MM.1S (cell line): ENCODE measurements around the gene APRT.

ENCODE experiments used
- DNase-seq: peaks from one replicate; pipeline ENCODE4 v3.0.0-alpha.2; 2015
- H2AFZ ChIP-seq: fragments of 300-600 bp; sonication (generic); 2 replicates; pipeline ENCODE4 v1.6.0; 2016; ENCODE audit warnings: antibody characterized with exemption, low read length
- H3F3A ChIP-seq: fragments of 300-600 bp; sonication (generic); 2 replicates; pipeline ENCODE4 v1.6.1; 2016; ENCODE audit warnings: mild to moderate bottlenecking, antibody characterized with exemption, low read length, moderate library complexity, mixed read lengths; ENCODE audit not compliant: insufficient read depth
- H3K27ac ChIP-seq: fragments of 300-600 bp; sonication (generic); 2 replicates; pipeline ENCODE4 v1.5.1; 2016; ENCODE audit warnings: mild to moderate bottlenecking, low read length
- H3K27me3 ChIP-seq: fragments of 300-600 bp; sonication (generic); replicated peaks from 2 replicates; pipeline ENCODE4 v1.6.0; 2016; ENCODE audit warnings: low read length; ENCODE audit not compliant: insufficient read depth
- H3K36me3 ChIP-seq: fragments of 300-600 bp; sonication (generic); replicated peaks from 2 replicates; pipeline ENCODE4 v1.6.1; 2016; ENCODE audit warnings: mild to moderate bottlenecking, low read length, mixed read lengths; ENCODE audit not compliant: insufficient read depth
- H3K4me1 ChIP-seq: fragments of 300-600 bp; sonication (generic); 2 replicates; pipeline ENCODE4 v1.6.1; 2016; ENCODE audit warnings: low read length, mixed read lengths
- H3K4me2 ChIP-seq: fragments of 300-600 bp; sonication (generic); 2 replicates; pipeline ENCODE4 v1.6.0; 2016; ENCODE audit warnings: low read depth, low read length
- H3K4me3 ChIP-seq: fragments of 300-600 bp; sonication (generic); 2 replicates; pipeline ENCODE4 v1.5.1; 2016; ENCODE audit warnings: low read length, mixed read lengths
- H3K79me2 ChIP-seq: fragments of 300-600 bp; sonication (generic); 2 replicates; pipeline ENCODE4 v1.6.1; 2016; ENCODE audit warnings: mixed run types, low read length, mixed read lengths
- H3K9ac ChIP-seq: fragments of 300-600 bp; sonication (generic); 2 replicates; pipeline ENCODE4 v1.6.1; 2016; ENCODE audit warnings: low read length, mixed read lengths
- H3K9me2 ChIP-seq: fragments of 300-600 bp; sonication (generic); replicated peaks from 2 replicates; pipeline ENCODE4 v1.6.1; 2016; ENCODE audit warnings: mild to moderate bottlenecking, low read length, mixed read lengths; ENCODE audit not compliant: insufficient read depth
- H3K9me3 ChIP-seq: fragments of 300-600 bp; sonication (generic); replicated peaks from 2 replicates; pipeline ENCODE4 v1.6.1; 2016; ENCODE audit warnings: mild to moderate bottlenecking, low read length, mixed read lengths; ENCODE audit not compliant: insufficient read depth
- H4K20me1 ChIP-seq: fragments of 300-600 bp; sonication (generic); 2 replicates; pipeline ENCODE4 v1.6.1; 2016; ENCODE audit warnings: mild to moderate bottlenecking, low read length, moderate library complexity, mixed read lengths; ENCODE audit not compliant: insufficient read depth
- EZH2 ChIP-seq: fragments of 300-600 bp; sonication (generic); optimal IDR thresholded peaks from 2 replicates; pipeline ENCODE3; 2017; ENCODE audit warnings: low read depth, mild to moderate bottlenecking, antibody characterized with exemption, low read length, mixed read lengths
- EZH2phosphoT487 ChIP-seq: fragments of 300-600 bp; sonication (generic); IDR thresholded peaks from 2 replicates; pipeline ENCODE4 v1.6.1; 2018; ENCODE audit warnings: antibody characterized with exemption, low read length
- TF ChIP-seq, protein P1 (sequence below): fragments of 300-600 bp; sonication (generic); IDR thresholded peaks from 2 replicates; pipeline ENCODE4 v1.5.1; 2016; ENCODE audit warnings: antibody characterized with exemption, low read length, mixed read lengths

The APRT gene

DNA sequence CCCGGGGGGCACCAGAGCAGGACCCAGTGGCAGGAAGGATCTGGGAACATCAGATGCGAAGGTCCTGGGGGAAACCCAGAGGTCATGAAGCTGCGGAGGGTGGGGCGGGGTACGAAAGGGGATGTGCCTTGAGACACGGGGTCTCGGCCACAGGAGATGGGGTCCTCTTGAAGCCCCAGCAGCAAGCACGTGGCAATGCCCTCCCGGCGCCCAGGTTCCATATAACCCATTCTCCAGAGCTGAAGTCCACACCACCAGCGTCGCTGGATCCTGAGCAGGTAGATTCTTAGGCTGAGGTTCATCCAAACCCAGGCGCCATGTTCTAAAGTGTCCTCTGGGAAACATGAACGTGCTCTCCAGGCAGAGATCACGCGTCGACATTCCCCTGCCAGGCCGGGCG, 47.6 kb downstream of the APRT start:
- Histone ChIP-seq H3K9ac (no peak overlapping the region), H2AFZ (no peak overlapping the region), H4K20me1 (peaks cover 12% of the 10 kb centered on the region), H3K36me3 (no peaks in the 10 kb centered on the region), H3K9me2 (no peaks in the 10 kb centered on the region), H3F3A (no peaks in the 10 kb centered on the region), H3K79me2 (peaks cover 96% of the 10 kb centered on the region), H3K4me1 (no peaks in the 10 kb centered on the region), H3K4me2 (no peak overlapping the region), H3K27me3 (no peaks in the 10 kb centered on the region), H3K9me3 (no peaks in the 10 kb centered on the region), H3K4me3 (no peak overlapping the region), H3K27ac (no peak overlapping the region)
- DNase-seq: no peak
- TF ChIP-seq, protein P1, sequence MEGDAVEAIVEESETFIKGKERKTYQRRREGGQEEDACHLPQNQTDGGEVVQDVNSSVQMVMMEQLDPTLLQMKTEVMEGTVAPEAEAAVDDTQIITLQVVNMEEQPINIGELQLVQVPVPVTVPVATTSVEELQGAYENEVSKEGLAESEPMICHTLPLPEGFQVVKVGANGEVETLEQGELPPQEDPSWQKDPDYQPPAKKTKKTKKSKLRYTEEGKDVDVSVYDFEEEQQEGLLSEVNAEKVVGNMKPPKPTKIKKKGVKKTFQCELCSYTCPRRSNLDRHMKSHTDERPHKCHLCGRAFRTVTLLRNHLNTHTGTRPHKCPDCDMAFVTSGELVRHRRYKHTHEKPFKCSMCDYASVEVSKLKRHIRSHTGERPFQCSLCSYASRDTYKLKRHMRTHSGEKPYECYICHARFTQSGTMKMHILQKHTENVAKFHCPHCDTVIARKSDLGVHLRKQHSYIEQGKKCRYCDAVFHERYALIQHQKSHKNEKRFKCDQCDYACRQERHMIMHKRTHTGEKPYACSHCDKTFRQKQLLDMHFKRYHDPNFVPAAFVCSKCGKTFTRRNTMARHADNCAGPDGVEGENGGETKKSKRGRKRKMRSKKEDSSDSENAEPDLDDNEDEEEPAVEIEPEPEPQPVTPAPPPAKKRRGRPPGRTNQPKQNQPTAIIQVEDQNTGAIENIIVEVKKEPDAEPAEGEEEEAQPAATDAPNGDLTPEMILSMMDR: no peak

DNA sequence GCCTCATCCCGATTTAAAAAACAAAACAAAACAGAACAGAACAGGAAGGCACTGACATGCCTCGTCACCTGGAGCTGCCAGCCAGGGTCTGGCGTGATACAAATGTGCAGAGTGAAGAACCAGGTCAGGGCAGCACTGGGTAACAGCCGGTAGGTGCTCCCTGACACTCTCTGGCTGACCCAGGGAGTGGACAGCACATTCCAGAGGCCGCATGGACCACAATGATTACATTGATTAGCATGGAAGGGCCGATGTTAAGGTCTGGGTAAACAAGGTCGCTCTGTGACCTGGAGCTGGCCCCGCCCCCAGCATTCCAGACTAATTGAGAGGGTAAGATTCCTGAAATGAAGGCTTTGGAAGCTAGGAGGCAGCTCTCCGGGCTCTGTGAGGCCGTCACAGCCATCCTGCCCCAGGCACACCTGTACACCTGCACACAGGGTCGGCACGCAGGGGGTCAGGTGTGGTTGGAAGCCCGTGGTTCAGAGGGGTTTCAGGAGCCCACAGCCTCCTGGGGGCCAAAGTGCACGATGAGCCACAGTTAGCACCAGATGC, 48.1 kb downstream of the APRT start:
- DNase-seq: no peak
- Histone ChIP-seq H4K20me1 (peaks cover 15% of the 10 kb centered on the region), H3K9me2 (no peaks in the 10 kb centered on the region), H3K79me2 (peaks cover 96% of the 10 kb centered on the region), H3K4me3 (no peak overlapping the region), H3K9ac (no peak overlapping the region), H3K27ac (no peak overlapping the region), H2AFZ (no peak overlapping the region), H3K36me3 (no peaks in the 10 kb centered on the region), H3K27me3 (no peaks in the 10 kb centered on the region), H3F3A (no peaks in the 10 kb centered on the region), H3K9me3 (no peaks in the 10 kb centered on the region), H3K4me2 (no peak overlapping the region), H3K4me1 (no peaks in the 10 kb centered on the region)
- TF ChIP-seq, protein P1: no peak
- TF ChIP-seq EZH2 (no peak), EZH2phosphoT487 (no peak)

DNA sequence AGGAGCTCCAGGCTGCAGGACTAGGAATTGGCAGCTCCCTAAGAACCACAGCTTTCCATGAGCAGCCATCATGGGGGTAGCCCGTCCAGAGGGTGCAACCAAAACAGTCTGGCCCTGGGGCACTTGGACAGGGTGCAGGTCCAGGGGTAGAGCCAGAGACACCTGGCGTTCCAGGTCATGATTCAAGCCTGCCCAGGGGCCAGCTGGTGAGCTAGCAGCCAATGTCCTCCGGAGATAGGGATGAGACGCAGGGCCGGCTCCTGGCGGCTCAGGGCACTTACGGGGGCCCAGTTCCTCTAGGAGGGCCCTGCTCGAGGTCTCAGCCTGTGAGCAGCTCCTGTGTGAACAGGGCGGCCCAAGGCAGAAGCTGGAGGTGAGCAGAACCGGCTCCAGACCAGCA, 48.8 kb downstream of the APRT start:
- no peaks in the 10 kb centered on the region for H3K9me2 ChIP-seq
- H3K4me3 ChIP-seq: no peak overlapping the region
- no peak overlapping the region for H3K4me2 ChIP-seq
- peaks cover 17% of the 10 kb centered on the region for H4K20me1 ChIP-seq
- H3F3A ChIP-seq: no peaks in the 10 kb centered on the region
- no peak overlapping the region for H2AFZ ChIP-seq
- no peaks in the 10 kb centered on the region for H3K4me1 ChIP-seq
- H3K9ac ChIP-seq: no peak overlapping the region
- no peak for TF ChIP-seq EZH2
- TF ChIP-seq, protein P1: no peak
- no peak for TF ChIP-seq EZH2phosphoT487
- no peak overlapping the region for H3K27ac ChIP-seq
- H3K9me3 ChIP-seq: no peaks in the 10 kb centered on the region
- H3K27me3 ChIP-seq: no peaks in the 10 kb centered on the region
- no peaks in the 10 kb centered on the region for H3K36me3 ChIP-seq
- H3K79me2 ChIP-seq: peaks cover 96% of the 10 kb centered on the region
- no peak for DNase-seq
